ENCODE results near the gene OTX2. TPM values are rescaled to one million over a fixed set of nuclear protein-coding genes. Genes with fewer than 3 reads are reported as not detected.
A peak's percentile ranks its signal among the peaks of the same experiment; 100 is the strongest.

Gene OTX2
- total RNA-seq, 1 experiment from 2014 or later: 30.1 TPM

- no peak overlapping the region; the same call in 1 of the 2 replicates for H3K27ac Mint-ChIP-seq
- ChIA-PET POLR2A (interaction anchor here (0.8 to 1.2 kb wide), 3 partner anchors 10 to 104 kb away, joined by 3 to 4 read pairs (median 3); no protein-coding TSS in a partner anchor), CTCF (interaction anchor here (1.0 to 2.4 kb wide), 3 partner anchors 10 to 104 kb away, joined by 3 to 7 read pairs (median 6); no protein-coding TSS in a partner anchor)
- TF ChIP-seq ETV6 (CRISPR knock-in tag; IDR thresholded peaks at IDR 0.05) (no peak), GABPB1 (CRISPR knock-in tag; IDR thresholded peaks at IDR 0.05) (no peak)
- peaks cover 52% of the 10 kb centered on the region for H3K4me1 Mint-ChIP-seq
- ATAC-seq: no peak
- no peak for DNase-seq (ENCODE audit: low spot score)
- H3K4me3 Mint-ChIP-seq: peak overlapping the region; percentile 57
- no peaks in the 10 kb centered on the region for H3K36me3 Mint-ChIP-seq
- no peaks in the 10 kb centered on the region for H3K9me3 Mint-ChIP-seq
- H3K27me3 Mint-ChIP-seq (ENCODE audit: low read depth): peaks cover 71% of the 10 kb centered on the region
Observed at GRCh38 chr14:56795284-56795622, 15.0 kb downstream of the OTX2 start.

DNA sequence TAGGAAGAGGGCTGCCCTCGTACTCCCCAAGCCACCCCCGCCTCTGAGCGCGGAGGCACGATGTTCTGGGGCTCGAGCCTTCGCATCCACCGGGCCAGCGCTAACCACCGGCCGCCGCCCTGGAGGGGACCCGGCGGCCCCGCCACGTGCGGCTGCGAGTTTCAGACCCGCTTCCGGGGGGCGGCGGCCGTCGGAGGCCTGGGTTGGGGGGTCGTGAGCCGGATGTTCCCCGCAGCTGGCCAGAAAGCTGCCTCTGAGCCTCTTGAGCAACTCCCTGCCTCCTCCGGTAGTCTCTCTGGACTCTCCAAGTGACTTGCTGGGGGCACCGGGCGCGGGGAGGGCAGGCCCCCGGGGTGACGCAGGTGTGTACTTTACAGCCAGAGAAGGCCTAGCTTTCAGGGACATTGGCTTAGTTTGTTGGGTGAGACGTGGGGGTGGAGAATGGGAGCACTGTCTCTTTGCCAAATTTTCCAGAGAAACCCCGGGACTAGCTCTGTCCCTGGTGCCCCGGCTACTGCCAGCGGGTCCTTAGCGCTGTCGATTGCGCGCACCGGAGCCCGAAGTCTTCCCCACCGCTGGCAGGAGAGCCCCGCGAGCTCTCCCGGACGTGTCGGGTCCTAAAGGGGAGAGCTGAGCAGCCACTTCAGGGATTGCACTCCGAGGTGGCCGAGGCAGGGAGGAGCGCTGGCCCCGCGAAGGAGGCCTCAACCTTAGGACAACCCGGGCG, 15.6 kb downstream of the OTX2 start:
- Mint-ChIP-seq H3K27ac (no peak overlapping the region), H3K9me3 (no peaks in the 10 kb centered on the region), H3K36me3 (no peaks in the 10 kb centered on the region), H3K4me3 (peak overlapping the region; percentile 62), H3K4me1 (peaks cover 46% of the 10 kb centered on the region), H3K27me3 (ENCODE audit: low read depth) (peaks cover 66% of the 10 kb centered on the region)
- ChIA-PET CTCF (interaction anchor here (0.8 to 2.4 kb wide), 4 partner anchors 10 to 104 kb away, joined by 3 to 7 read pairs (median 5); no protein-coding TSS in a partner anchor), POLR2A (interaction anchor here (0.6 to 1.2 kb wide), 4 partner anchors 11 to 104 kb away, joined by 3 to 4 read pairs (median 3); no protein-coding TSS in a partner anchor)
- DNase-seq (ENCODE audit: low spot score): peak; percentile 50
- peak; percentile 16 for ATAC-seq
- TF ChIP-seq FOXJ3 (CRISPR knock-in tag; IDR thresholded peaks at IDR 0.05; ENCODE audit: borderline replicate concordance) (no peak), NR2C2 (CRISPR knock-in tag; IDR thresholded peaks at IDR 0.05) (0 out of 2 replicates have a peak, but pooled peaks have one; percentile 34), CBFB (CRISPR knock-in tag; IDR thresholded peaks at IDR 0.05; ENCODE audit: low read depth) (no peak), JUN (CRISPR knock-in tag; IDR thresholded peaks at IDR 0.05) (0 out of 2 replicates have a peak, but pooled peaks have one; percentile 28), ELF4 (CRISPR knock-in tag; IDR thresholded peaks at IDR 0.05; ENCODE audit: low read depth) (0 out of 2 replicates have a peak, but pooled peaks have one; percentile 28), HMGXB4 (CRISPR knock-in tag; IDR thresholded peaks at IDR 0.05) (peak; percentile 73; the same call in 1 of the 2 replicates), ZNF263 (CRISPR knock-in tag; IDR thresholded peaks at IDR 0.05; ENCODE audit: low read depth) (peak; percentile 47; the same call in 1 of the 2 replicates), ZNF512 (CRISPR knock-in tag; IDR thresholded peaks at IDR 0.05; ENCODE audit: borderline replicate concordance) (no peak), CREM (CRISPR knock-in tag; IDR thresholded peaks at IDR 0.05) (0 out of 2 replicates have a peak, but pooled peaks have one; percentile 46), E2F1 (CRISPR knock-in tag; IDR thresholded peaks at IDR 0.05) (peak; percentile 48; the same call in 1 of the 2 replicates), FOXP1 (CRISPR knock-in tag; IDR thresholded peaks at IDR 0.05; ENCODE audit: borderline replicate concordance) (peak; percentile 69), ZNF219 (CRISPR knock-in tag; IDR thresholded peaks at IDR 0.05; ENCODE audit: borderline replicate concordance) (no peak), ATF2 (CRISPR knock-in tag; IDR thresholded peaks at IDR 0.05; ENCODE audit: borderline replicate concordance, low read depth) (no peak), MLX (CRISPR knock-in tag; IDR thresholded peaks at IDR 0.05) (0 out of 2 replicates have a peak, but pooled peaks have one; percentile 1), E2F5 (CRISPR knock-in tag; IDR thresholded peaks at IDR 0.05) (0 out of 2 replicates have a peak, but pooled peaks have one; percentile 52), RELA (CRISPR knock-in tag; IDR thresholded peaks at IDR 0.05; ENCODE audit: borderline replicate concordance) (no peak), NFE2L1 (CRISPR knock-in tag; IDR thresholded peaks at IDR 0.05) (no peak)
- TF ChIP-seq, protein P1, sequence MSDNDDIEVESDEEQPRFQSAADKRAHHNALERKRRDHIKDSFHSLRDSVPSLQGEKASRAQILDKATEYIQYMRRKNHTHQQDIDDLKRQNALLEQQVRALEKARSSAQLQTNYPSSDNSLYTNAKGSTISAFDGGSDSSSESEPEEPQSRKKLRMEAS (CRISPR knock-in tag; IDR thresholded peaks at IDR 0.05): peak; percentile 91
- TF ChIP-seq, protein P2, sequence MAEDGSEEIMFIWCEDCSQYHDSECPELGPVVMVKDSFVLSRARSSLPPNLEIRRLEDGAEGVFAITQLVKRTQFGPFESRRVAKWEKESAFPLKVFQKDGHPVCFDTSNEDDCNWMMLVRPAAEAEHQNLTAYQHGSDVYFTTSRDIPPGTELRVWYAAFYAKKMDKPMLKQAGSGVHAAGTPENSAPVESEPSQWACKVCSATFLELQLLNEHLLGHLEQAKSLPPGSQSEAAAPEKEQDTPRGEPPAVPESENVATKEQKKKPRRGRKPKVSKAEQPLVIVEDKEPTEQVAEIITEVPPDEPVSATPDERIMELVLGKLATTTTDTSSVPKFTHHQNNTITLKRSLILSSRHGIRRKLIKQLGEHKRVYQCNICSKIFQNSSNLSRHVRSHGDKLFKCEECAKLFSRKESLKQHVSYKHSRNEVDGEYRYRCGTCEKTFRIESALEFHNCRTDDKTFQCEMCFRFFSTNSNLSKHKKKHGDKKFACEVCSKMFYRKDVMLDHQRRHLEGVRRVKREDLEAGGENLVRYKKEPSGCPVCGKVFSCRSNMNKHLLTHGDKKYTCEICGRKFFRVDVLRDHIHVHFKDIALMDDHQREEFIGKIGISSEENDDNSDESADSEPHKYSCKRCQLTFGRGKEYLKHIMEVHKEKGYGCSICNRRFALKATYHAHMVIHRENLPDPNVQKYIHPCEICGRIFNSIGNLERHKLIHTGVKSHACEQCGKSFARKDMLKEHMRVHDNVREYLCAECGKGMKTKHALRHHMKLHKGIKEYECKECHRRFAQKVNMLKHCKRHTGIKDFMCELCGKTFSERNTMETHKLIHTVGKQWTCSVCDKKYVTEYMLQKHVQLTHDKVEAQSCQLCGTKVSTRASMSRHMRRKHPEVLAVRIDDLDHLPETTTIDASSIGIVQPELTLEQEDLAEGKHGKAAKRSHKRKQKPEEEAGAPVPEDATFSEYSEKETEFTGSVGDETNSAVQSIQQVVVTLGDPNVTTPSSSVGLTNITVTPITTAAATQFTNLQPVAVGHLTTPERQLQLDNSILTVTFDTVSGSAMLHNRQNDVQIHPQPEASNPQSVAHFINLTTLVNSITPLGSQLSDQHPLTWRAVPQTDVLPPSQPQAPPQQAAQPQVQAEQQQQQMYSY (CRISPR knock-in tag; IDR thresholded peaks at IDR 0.05): no peak

Data from WTC11 (cell line).